ENCODE data around the gene PPIE. TPM values are rescaled to one million over a fixed set of nuclear protein-coding genes. Genes with fewer than 3 reads are reported as not detected.
"Not testable (repeated sequence)": the region's sequence is repeated elsewhere in the genome, so short reads cannot be mapped to it uniquely, and the experiment has no call there.

Gene PPIE
- total RNA-seq, 2 donors from 2014 or later = 57.2 to 60.2 TPM

DNA sequence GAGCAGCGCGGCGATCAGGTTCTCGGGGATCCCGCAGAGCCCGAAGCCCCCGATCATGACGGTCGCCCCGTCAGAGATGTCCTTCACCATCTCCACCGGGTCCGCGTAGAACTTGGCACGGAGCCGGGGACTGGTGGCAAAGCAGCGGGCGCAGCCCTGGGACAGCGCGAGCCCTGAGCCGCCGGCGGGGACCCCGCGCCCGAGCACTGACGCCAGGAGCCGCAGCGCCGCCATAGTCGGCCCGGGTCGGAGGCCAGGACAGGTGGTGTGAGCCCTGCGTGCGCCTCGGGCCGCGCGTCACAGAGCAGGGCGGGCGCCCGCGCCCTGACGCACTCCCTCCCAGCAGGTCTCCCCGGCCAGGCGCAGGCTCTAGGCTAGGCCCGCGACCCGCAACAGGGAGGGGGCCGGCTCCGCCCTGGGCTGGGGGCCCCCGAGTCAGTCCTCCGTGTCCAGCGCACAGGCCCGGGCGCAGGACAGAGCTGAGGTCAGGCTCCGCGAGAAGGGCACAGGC lies 32.4 kb downstream of the PPIE start, which contains the start of gene OXCT2:
TSS of gene OXCT2 (minus strand) at position 327 of the 511 bp plus-strand sequence. CDS start at position 234, 93 bp downstream.
- H3K27ac ChIP-seq; H3K4me1 ChIP-seq (replicated peaks); intact Hi-C loops (cut with DNase I); H3K4me3 ChIP-seq; H3K36me3 ChIP-seq; DNase-seq (ENCODE audit: low spot score); H3K9me3 ChIP-seq; H3K27me3 ChIP-seq (replicated peaks; ENCODE audit: insufficient read depth): not testable (repeated sequence)
- 2% methylated on average over 8 of the region's 57 CpGs for WGBS

DNA sequence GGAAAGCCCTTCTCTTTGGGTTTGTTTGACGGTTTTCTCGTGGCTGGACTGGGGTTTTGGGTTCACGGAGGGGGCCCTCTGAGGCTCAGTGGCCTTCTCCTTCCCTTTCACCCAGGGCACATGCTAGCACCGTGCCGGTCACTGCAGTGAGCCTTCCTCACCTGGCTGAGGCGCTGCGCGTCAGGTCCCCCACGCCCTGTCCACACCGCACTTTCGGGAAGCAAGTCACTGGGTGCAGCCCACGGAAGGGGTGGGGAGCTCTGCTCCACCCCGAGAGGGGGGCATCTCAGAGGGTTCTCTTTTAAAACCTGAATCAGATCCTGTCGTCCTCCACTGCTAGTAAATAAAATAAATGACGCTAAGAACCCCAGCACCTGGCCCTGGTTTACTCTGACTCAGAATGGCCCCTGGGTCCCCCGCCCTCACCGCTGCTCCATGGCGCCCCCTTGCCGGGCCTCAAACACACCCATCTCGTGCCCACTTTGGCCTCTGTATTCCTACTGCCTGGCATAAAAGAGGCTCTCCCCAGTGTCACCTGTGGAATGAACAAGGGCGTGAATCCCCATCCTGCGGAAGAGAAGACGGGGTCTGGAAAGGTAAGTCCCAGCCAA lies 34.8 kb downstream of the PPIE start:
- H3K4me1 ChIP-seq (replicated peaks); DNase-seq (ENCODE audit: low spot score); H3K27ac ChIP-seq; H3K36me3 ChIP-seq; intact Hi-C loops (cut with DNase I); H3K9me3 ChIP-seq; H3K27me3 ChIP-seq (replicated peaks; ENCODE audit: insufficient read depth); H3K4me3 ChIP-seq: not testable (repeated sequence)
- WGBS = 35% methylated on average over 4 of the region's 23 CpGs

DNA sequence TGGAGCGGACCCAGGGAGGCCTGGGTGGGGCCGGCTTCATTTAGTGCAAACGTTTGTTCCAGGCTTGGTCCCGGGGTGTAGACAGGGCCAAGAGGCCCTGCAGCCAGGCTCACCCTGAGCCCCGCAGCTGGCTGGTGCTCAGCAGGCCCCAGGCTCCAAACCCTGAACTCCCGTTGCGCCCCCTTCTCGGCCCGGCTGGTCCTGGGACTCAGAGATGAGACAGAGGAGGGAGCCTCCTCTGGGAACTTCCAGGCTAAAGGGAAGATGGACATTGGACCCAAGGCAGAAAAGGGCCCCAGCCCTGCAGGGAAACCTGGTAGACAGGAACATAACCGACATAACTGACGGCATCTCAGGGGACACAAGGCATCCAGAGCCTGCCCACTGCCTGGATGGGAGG lies 36.5 kb downstream of the PPIE start:
- H3K9me3 ChIP-seq; H3K27me3 ChIP-seq (replicated peaks; ENCODE audit: insufficient read depth); H3K4me3 ChIP-seq; intact Hi-C loops (cut with DNase I); H3K4me1 ChIP-seq (replicated peaks); H3K36me3 ChIP-seq; H3K27ac ChIP-seq; DNase-seq (ENCODE audit: low spot score): not testable (repeated sequence)
- WGBS = 74% methylated on average over 10 of the region's 11 CpGs

DNA sequence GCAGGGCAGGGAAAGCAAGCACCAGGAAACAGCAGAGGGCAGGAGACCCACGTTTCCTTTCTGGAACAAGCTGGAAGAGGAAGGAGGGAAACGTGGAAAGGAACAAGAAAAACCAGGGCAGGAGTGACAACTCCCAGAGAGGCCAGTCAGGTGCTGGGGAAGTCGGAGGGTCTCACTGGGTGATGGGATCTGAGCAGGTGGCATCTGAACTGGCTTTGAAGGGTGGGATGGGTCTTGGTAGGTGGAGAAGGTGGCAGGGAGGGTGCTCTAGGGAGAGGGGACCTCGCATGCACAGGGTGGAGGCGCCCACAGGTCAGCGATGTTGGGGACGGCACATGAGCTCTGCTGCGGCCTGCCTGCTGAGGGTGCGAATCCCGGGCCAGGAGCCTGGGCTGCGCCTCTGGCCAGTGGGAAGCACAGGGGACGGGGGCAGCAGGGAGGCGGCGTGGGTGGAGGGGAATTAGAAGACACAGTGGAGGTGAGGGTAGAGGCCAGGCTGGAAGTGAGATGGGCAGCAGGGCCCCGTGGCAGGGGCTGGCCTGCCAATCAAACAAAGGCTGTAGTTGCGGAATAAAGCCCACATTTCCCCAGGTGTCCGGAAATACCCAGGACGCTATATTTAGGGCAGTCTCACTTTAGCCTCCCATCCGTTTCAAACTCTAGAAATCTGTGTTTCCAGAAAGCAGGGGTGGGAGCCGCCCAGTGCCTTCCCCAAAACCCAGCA lies 37.2 kb downstream of the PPIE start:
- DNase-seq (ENCODE audit: low spot score); H3K4me1 ChIP-seq (replicated peaks); intact Hi-C loops (cut with DNase I); H3K27ac ChIP-seq; H3K9me3 ChIP-seq; H3K27me3 ChIP-seq (replicated peaks; ENCODE audit: insufficient read depth); H3K4me3 ChIP-seq; H3K36me3 ChIP-seq: not testable (repeated sequence)
- whole genome bisulfite sequencing = 83% methylated on average over 9 of the region's 20 CpGs

DNA sequence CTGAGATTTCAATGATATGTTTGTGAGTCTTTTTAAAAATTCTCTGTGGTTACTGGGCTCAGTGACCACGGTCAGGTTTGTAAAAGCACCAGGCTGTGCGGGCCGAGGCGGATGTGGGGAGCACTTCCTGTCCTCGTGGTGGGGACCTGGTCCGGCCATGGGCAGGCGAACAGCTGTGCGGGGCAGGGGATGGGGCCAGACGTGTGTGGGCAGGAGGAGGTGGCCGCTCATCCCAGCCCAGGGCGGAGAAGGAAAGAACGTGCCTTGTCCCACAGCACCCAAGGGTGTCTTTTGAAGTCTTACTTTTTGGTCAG lies 37.7 kb downstream of the PPIE start:
- intact Hi-C loops (cut with DNase I) = no loop called here
- no peaks in the 10 kb centered on the region for H3K27me3 ChIP-seq (replicated peaks; ENCODE audit: insufficient read depth)
- no peak overlapping the region for H3K27ac ChIP-seq
- no peaks in the 10 kb centered on the region for H3K4me1 ChIP-seq (replicated peaks)
- no peaks in the 10 kb centered on the region for H3K36me3 ChIP-seq
- H3K9me3 ChIP-seq = no peaks in the 10 kb centered on the region
- 70% methylated on average over 12 of the region's 12 CpGs for WGBS
- no peak overlapping the region for H3K4me3 ChIP-seq
- no peak for DNase-seq (ENCODE audit: low spot score)
- no peak for TF ChIP-seq POLR2A (IDR thresholded peaks at IDR 0.05)
- TF ChIP-seq, protein P1, sequence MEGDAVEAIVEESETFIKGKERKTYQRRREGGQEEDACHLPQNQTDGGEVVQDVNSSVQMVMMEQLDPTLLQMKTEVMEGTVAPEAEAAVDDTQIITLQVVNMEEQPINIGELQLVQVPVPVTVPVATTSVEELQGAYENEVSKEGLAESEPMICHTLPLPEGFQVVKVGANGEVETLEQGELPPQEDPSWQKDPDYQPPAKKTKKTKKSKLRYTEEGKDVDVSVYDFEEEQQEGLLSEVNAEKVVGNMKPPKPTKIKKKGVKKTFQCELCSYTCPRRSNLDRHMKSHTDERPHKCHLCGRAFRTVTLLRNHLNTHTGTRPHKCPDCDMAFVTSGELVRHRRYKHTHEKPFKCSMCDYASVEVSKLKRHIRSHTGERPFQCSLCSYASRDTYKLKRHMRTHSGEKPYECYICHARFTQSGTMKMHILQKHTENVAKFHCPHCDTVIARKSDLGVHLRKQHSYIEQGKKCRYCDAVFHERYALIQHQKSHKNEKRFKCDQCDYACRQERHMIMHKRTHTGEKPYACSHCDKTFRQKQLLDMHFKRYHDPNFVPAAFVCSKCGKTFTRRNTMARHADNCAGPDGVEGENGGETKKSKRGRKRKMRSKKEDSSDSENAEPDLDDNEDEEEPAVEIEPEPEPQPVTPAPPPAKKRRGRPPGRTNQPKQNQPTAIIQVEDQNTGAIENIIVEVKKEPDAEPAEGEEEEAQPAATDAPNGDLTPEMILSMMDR (IDR thresholded peaks at IDR 0.05) = no peak
- TF ChIP-seq POLR2AphosphoS5 (IDR thresholded peaks at IDR 0.05) = no peak

DNA sequence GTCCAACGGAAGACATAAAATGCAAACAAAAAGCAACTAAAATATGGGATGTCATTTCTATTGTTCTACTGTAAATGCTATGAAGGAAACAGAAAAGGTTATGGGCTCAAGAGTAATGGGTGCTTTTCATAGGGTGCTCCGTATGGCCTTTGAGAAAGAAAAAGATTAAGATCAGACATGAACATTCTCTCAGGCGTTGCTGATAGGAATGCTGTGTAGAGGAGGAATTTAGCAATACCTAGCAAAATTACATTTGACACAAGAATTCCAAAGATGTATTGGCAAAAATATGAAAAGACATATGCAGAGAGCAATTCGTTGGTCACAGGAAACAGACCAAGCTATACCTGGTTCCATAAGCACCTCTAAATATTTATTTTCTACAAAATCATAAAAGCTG lies 38.2 kb downstream of the PPIE start:
- Histone ChIP-seq H3K4me3 (no peak overlapping the region), H3K36me3 (no peaks in the 10 kb centered on the region), H3K9me3 (no peaks in the 10 kb centered on the region), H3K27ac (no peak overlapping the region), H3K27me3 (replicated peaks; ENCODE audit: insufficient read depth) (no peaks in the 10 kb centered on the region), H3K4me1 (replicated peaks) (no peaks in the 10 kb centered on the region)
- TF ChIP-seq POLR2AphosphoS5 (IDR thresholded peaks at IDR 0.05) = no peak
- TF ChIP-seq, protein P1 (IDR thresholded peaks at IDR 0.05) = no peak
- TF ChIP-seq POLR2A (IDR thresholded peaks at IDR 0.05) = no peak
- intact Hi-C loops (cut with DNase I) = no loop called here
- no peak for DNase-seq (ENCODE audit: low spot score)
- 63% methylated on average over 4 of the region's 4 CpGs for WGBS

DNA sequence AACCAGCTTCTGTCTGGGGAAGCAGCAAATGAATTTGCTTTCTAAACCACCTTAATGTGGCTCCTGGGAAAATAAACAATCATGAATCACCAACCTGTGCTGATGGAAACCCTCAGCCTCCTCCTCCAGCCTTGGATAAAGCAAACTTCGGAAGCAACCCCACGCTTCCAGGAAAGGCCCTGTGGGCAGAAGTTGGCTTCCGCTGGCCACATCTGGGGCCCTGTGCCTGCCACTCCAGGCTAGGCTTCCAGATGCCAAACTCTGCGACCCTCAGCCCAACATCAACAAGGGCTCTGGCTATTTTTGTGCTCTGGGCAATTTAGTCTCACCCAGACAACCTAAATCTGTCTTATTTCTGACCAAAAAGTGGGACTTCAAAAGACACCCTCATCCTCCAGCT lies 38.6 kb downstream of the PPIE start:
- H3K4me3 ChIP-seq = no peak overlapping the region
- no peak overlapping the region for H3K27ac ChIP-seq
- H3K4me1 ChIP-seq (replicated peaks) = no peaks in the 10 kb centered on the region
- intact Hi-C loops (cut with DNase I) = no loop called here
- H3K36me3 ChIP-seq = no peaks in the 10 kb centered on the region
- H3K9me3 ChIP-seq = no peaks in the 10 kb centered on the region
- H3K27me3 ChIP-seq (replicated peaks; ENCODE audit: insufficient read depth) = no peaks in the 10 kb centered on the region
- 78% methylated on average over 4 of the region's 4 CpGs for WGBS
- no peak for DNase-seq (ENCODE audit: low spot score)
- TF ChIP-seq POLR2AphosphoS5 (IDR thresholded peaks at IDR 0.05) (no peak), POLR2A (IDR thresholded peaks at IDR 0.05) (no peak)
- TF ChIP-seq, protein P1 (IDR thresholded peaks at IDR 0.05) = no peak

DNA sequence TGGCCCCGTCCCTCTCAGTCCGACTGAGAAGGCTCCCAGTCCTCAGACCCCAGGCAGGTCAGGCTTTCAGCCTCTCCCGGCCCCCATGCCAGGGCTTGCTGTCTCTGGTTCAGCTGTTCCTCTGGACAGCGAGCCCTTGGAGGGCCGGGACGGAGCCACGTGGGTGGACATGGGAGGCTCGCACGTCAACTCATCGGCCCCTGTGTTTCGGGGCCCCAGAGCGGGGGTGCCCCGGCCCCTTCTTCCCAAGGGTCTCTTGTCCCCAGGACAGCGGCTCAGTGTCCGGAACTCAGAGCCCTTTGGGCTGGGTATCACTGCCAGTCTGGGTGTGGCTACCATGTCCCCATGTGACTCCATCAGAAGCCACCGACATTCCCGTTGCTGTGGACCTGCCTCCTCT lies 39.2 kb downstream of the PPIE start:
- H3K27ac ChIP-seq; H3K27me3 ChIP-seq (replicated peaks; ENCODE audit: insufficient read depth); H3K9me3 ChIP-seq; H3K4me3 ChIP-seq; H3K36me3 ChIP-seq; intact Hi-C loops (cut with DNase I); H3K4me1 ChIP-seq (replicated peaks); DNase-seq (ENCODE audit: low spot score): not testable (repeated sequence)
- WGBS = 93% methylated on average over 13 of the region's 17 CpGs

DNA sequence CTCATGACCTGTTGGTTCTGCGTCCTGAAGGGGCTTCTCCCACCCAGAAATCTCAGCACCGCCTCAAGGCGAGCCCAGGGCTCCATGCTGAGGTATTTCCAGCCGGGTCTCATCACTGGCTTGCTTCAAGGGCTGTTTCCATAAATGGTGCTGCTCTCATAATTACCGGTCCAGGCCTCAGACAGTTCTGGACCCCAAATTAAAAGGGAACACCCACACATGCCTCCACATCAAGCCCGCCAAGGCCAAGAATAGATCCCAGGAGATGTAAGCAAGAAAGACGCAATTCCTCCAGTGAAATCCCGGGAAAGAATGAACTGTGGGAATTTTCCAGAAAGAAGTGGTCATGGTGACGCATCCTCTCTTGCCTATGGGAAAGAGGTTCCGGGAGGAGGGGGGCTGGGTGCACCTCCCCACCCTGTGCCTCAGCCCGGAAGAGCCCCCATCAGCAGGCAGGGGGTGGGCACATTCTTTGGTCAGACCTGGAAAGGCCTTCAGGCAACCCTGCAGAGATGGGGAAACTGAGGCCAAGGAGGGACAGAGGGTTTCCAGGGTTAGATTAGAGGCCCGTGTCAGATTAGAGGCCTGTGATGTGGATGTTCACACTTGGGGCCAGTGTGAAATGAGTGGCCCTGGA lies 39.9 kb downstream of the PPIE start:
- H3K9me3 ChIP-seq; H3K4me1 ChIP-seq (replicated peaks); H3K27me3 ChIP-seq (replicated peaks; ENCODE audit: insufficient read depth); H3K27ac ChIP-seq; H3K36me3 ChIP-seq; intact Hi-C loops (cut with DNase I); DNase-seq (ENCODE audit: low spot score); H3K4me3 ChIP-seq: not testable (repeated sequence)
- 88% methylated on average over 11 of the region's 12 CpGs for WGBS

All from prostate gland (tissue), 2 donors.